NCI-H460 (cell line): ENCODE measurements around the gene TP63. TPM values are rescaled to one million over a fixed set of nuclear protein-coding genes. Genes with fewer than 3 reads are reported as not detected.

Experiments used
- DNase-seq: peaks from one replicate; pipeline ENCODE4 v3.0.0-alpha.2; 2016; ENCODE audit warnings: low read depth; ENCODE audit errors: extremely low read depth
- total RNA-seq: library from RNA; depleted of rRNA; stranded (reverse); fragments of >200 nt; shearing (Covaris generic); gene quantifications from 2 replicates; pipeline ENCODE4 v1.2.3, GENCODE V29; 2014

TP63 gene
- total RNA-seq, 1 experiment from 2014 or later = not detected

- no peak for DNase-seq
Observed at GRCh38 chr3:189902230-189903186, 271.3 kb downstream of the TP63 start.

GRCh38 chr3:189903562-189904250 is 272.5 kb downstream of the TP63 start:
- no peak for DNase-seq

- no peak for DNase-seq
Observed at GRCh38 chr3:189907803-189908202, 276.6 kb downstream of the TP63 start.

- peak; percentile 15 for DNase-seq
Observed at GRCh38 chr3:189908646-189909045, 277.5 kb downstream of the TP63 start.

- DNase-seq = no peak
Observed at GRCh38 chr3:189909139-189909538, 277.9 kb downstream of the TP63 start.

GRCh38 chr3:189909573-189909972 is 278.4 kb downstream of the TP63 start:
- no peak for DNase-seq

- DNase-seq = no peak
Observed at GRCh38 chr3:189911001-189911400, 279.8 kb downstream of the TP63 start.

- peak; percentile 65 for DNase-seq
Observed at GRCh38 chr3:189914799-189915198, 283.6 kb downstream of the TP63 start.

- DNase-seq = no peak
Observed at GRCh38 chr3:189921770-189922169, 290.6 kb downstream of the TP63 start.

- DNase-seq = no peak
Observed at GRCh38 chr3:189927975-189928895, 297.0 kb downstream of the TP63 start.

GRCh38 chr3:189936201-189936945 is 305.2 kb downstream of the TP63 start:
- DNase-seq = peak; percentile 48

- peak; percentile 84 for DNase-seq
Observed at GRCh38 chr3:189937302-189938127, 306.3 kb downstream of the TP63 start.

GRCh38 chr3:189941125-189941524 is 309.9 kb downstream of the TP63 start:
- DNase-seq = no peak

GRCh38 chr3:189941679-189942078 is 310.5 kb downstream of the TP63 start:
- DNase-seq = no peak

GRCh38 chr3:189942948-189943347 is 311.8 kb downstream of the TP63 start:
- DNase-seq = no peak

- no peak for DNase-seq
Observed at GRCh38 chr3:189944285-189945145, 313.3 kb downstream of the TP63 start.

- DNase-seq = no peak
Observed at GRCh38 chr3:189945935-189946709, 314.9 kb downstream of the TP63 start.
